ENCODE data around the gene XYLT1.
"Not testable (repeated sequence)": the region's sequence is repeated elsewhere in the genome, so short reads cannot be mapped to it uniquely, and the experiment has no call there.

Gene XYLT1

GRCh38 chr16:17488506-17488905, 17.7 kb upstream of the XYLT1 start:
- no peak for DNase-seq (ENCODE audit: low read depth in 2 of 3, low spot score in 2 of 3)

DNA sequence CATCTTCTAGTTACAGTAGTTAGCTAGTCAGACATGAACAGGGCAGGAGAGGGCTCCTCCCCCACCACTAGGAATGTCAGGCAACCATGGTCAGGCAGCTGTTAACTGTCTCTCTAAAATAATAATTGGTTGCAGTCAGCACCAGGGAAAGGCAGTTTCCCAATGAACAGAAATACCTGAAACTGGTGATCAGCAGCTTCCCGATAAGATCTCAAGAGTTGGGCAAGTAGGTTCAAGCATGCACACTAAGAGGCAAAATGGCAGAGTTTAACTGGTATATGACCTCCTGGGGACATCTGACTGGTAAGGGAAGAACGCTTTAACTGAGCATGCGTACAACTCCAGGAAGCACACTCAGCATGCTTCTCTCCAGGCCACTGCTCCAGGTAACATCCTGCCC, 12.6 kb upstream of the XYLT1 start:
- no peak for DNase-seq (ENCODE audit: low read depth in 2 of 3, low spot score in 2 of 3)

DNA sequence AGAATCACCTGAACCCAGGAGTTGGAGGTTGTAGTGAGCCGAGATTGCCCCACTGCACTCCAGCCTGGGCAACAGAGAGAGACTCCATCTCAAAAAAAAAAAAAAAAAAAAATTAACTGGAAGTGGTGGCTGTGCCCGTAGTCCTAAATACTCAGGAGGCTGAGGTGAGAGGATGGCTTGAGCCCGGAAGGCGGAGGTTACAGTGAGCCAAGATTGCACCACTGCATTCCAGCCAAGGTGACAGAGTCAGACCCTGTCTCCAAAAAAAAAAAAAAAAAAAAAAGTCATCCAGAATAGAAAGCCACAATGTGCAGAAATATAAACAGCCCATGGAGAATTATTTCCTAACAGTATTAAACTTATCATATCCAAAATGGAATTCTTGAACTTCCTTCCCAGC, 11.6 kb upstream of the XYLT1 start:
- DNase-seq (ENCODE audit: low read depth in 2 of 3, low spot score in 2 of 3) = not testable (repeated sequence)

- DNase-seq (ENCODE audit: low read depth in 2 of 3, low spot score in 2 of 3) = no peak
Measured at GRCh38 chr16:17481736-17482135, 11.0 kb upstream of the XYLT1 start.

- DNase-seq (ENCODE audit: low read depth in 2 of 3, low spot score in 2 of 3) = not testable (repeated sequence)
Measured at GRCh38 chr16:17477260-17477545, 6.4 kb upstream of the XYLT1 start.

DNA sequence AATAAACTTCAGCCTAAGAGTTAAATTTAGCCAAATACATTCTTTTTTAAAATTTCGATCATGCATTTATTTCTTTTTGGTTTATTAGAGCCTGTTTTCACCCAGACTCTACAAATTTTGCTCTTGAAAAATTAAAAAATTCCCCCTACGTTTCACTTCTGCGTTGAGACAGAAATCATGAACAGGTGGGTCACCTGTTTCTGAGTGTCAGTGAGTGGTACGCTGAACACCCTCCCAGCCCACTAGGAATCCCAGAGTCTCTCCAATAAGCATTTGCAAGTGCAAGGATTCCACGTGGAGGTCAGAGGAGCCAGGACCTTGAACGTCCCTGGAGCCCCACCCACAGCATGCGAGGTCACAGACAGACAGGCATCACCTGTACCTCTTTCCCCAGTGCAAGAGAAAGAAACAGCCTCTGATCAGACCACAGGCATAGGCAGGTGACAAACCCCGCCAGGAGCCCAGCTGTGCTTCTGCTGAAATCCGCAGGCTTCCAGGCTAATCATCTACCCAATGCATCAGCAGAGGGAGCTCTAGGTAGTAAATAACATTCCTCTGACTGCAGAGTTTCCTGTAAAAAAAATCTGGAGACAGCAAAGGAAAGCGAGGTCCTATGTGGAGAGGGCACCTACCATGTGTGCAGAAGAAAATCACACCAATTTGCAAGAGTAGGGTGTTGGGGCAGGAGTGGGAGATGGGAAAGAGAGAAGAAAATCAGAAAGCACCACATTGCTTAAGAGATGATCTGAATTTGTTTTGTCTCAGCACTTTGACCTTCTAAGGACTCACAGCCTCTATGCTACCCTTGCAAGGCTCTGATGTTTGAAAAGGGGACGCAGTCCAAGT, 5.9 kb upstream of the XYLT1 start:
- DNase-seq (ENCODE audit: low read depth in 2 of 3, low spot score in 2 of 3) = no peak

DNA sequence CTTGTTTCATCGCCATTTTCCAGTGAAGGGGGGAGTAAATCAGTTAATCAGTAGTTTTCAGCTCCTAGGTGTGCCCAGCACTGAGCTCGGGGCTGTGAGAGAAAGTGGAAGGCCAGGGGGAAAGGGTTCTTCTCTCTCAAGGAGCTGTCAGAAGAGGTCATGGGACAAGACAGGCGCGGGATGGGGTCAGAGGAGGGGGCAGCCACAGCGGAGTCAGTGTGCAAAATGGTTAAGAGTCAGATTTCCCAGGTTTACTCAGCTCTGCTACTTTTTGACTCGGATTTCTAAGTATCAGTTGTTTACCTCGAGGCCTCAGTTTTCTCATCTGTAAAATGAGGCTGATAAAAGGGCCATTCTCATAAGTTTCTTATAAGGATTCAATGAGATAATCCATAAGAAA, 4.3 kb upstream of the XYLT1 start:
- DNase-seq (ENCODE audit: low read depth in 2 of 3, low spot score in 2 of 3) = no peak

GRCh38 chr16:17474572-17474971, 3.8 kb upstream of the XYLT1 start:
- no peak for DNase-seq (ENCODE audit: low read depth in 2 of 3, low spot score in 2 of 3)

DNA sequence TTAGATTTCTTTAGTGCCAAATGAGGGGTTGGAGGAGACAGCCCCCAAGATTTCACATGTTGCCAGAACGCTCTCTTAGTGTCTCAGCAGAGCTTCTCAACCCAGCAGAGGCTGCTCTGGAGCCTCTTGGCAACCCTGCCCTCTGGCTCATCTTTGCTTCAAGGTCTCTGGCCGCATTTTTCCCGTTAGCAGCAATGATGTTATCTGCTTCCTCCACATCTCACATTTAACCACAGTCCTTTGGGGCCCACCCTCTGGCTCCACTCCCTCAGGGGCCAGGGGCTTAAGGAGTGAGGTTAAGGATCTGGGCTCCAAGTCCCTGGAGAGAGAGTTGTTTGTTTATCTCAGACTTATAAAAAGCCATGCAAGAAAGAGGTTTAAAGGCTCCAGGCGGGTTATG, 3.3 kb upstream of the XYLT1 start:
- DNase-seq (ENCODE audit: low read depth in 2 of 3, low spot score in 2 of 3) = no peak

DNA sequence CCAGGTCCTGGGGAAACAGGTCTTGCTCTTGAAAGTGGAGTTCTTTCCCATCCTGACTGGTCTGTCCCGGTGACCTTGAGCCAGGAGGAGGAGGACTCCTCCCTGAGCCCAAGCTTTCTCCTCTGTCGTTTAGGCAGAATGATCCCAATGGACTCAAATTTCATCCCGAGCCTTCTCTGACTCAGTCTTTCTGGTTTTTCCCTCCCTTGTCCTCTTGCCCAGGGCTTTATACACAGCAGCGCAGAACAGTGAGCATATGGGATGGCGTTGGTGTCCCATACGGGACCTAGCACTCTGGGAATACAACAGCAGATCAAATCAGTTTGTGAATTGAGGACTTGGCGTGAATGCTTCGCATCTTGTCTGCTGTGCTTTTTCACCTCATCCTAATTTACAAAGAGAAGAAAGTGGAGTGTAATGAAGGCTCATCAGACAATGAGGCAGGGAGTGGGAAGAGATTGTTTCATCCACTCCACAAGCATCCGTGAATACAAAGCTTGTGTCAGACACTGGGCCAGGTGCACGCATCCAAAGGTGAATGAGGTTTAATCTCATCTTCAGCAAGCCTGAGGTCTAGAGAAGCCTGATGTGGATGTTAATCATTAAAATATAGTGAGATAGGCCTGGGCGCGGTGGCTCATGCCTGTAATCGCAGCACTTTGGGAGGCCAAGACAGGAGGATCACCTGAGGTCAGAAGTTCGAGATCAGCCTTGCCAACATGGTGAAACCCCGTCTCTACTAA, 1.1 kb upstream of the XYLT1 start:
- DNase-seq (ENCODE audit: low read depth in 2 of 3, low spot score in 2 of 3) = no peak

GRCh38 chr16:17470182-17470907, 415 bp downstream of the XYLT1 start:
- DNase-seq (ENCODE audit: low read depth in 2 of 3, low spot score in 2 of 3) = no peak

DNA sequence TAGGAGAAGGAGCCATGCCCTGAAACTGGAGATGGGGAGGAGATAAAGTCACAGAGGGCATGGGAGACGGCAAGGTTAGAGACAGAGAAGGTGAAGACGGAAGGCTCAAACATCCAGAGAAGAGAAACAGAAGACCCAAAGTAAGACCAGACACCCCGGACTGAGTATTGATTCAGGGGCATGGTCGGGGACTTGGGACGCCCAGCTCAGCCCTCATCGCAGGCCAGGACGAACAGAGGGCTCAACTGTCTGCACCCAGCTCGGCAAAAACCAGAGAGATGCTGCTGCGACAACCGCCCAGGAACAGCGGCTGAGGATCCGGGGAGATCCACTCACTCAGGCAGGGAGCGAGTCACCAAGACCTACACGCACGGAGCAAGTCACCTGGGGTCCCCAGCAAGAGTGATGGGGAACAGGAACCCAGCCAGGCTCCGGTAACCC, 999 bp downstream of the XYLT1 start:
- DNase-seq (ENCODE audit: low read depth in 2 of 3, low spot score in 2 of 3) = no peak

DNA sequence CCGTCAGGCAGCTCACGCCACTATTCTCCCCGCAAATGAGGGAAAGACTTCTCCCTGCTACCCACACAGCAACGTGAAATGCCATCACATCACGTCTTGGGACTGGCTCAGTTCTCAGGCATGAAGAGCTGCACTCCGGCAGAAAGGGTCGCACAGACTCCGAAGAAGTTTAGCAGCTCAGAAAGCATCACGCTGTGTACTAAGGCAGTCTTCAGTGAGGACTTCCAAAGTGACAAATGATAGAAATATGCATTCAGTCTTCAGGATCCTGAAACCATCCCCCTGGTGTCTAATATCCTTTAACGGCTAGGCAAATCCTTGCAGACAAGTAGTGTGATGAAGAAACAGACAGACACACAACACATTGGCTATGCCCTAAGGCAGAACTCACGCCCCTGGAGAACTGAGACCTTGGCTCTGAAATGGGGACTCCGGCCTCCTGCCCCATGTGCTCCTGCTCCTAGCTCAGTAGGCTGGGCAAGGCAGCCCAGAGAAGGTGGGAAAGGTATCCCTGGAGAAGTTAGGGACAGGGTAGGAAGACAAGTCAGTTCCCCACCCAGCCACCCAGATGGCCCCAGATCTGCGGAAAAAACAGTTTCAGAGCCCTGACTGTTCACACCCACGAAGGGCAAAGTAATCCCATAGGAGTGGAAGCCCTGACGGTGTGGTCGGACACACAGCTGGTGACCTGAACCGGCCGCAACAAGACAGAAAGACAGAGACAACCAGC, 1.6 kb downstream of the XYLT1 start:
- no peak for DNase-seq (ENCODE audit: low read depth in 2 of 3, low spot score in 2 of 3)

DNA sequence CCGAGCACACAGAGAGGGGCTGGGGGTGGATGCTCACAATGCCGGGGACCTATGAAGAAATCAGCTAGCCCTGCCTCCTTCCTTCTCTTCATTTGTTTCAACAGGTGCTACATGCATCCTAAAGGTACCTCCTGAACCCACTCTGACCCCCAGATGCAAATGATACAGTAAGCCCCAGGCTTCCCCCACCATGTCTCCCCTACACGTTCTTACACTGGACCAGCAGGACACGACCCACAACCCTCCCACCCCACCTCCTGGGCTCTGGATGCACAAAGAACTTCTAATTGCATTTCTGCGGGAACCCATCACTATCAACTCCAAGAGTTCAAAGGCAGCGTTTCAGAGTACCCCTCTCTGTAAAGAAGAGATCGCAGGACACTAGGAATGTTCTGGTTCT, 2.1 kb downstream of the XYLT1 start:
- no peak for DNase-seq (ENCODE audit: low read depth in 2 of 3, low spot score in 2 of 3)

- no peak for DNase-seq (ENCODE audit: low read depth in 2 of 3, low spot score in 2 of 3)
Measured at GRCh38 chr16:17467923-17468540, 2.7 kb downstream of the XYLT1 start.

- no peak for DNase-seq (ENCODE audit: low read depth in 2 of 3, low spot score in 2 of 3)
Measured at GRCh38 chr16:17466876-17467275, 3.9 kb downstream of the XYLT1 start.

DNA sequence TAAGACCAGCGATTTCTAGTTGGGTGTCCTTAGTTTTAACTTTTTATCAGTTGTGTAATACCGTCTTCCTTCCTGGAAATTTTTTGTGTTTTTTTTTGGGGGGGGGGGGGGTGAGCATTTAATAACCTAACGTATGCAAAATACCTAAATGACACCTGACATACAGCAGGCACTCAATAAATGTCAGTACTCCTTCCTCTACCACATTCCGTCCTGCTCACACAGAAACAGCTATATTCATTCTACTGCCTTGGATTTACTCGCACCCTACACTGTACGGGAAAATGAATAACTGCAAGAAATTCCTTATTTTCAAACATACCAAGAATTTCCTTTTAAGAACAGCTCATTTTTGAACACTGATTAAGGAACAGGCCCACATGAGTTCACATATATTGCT, 5.3 kb downstream of the XYLT1 start:
- DNase-seq (ENCODE audit: low read depth in 2 of 3, low spot score in 2 of 3) = no peak

DNA sequence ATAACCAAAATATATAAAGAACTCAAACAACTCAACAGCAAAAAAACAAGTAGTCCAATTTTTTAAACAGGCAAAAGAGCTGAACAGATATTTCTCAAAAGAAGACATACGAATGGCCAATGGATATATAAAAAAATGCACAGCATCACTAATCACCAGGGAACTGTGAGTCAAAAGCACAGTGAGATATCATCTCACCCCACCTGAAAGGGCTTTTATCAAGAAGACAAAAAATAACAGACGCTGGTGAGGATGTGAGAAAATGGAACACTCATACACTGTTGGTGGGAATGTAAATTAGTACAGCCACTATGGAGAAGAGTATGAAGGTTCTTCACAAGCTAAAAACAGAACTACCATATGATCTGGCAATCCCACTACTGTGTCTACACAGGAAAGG, 7.4 kb downstream of the XYLT1 start:
- DNase-seq (ENCODE audit: low read depth in 2 of 3, low spot score in 2 of 3) = no peak

DNA sequence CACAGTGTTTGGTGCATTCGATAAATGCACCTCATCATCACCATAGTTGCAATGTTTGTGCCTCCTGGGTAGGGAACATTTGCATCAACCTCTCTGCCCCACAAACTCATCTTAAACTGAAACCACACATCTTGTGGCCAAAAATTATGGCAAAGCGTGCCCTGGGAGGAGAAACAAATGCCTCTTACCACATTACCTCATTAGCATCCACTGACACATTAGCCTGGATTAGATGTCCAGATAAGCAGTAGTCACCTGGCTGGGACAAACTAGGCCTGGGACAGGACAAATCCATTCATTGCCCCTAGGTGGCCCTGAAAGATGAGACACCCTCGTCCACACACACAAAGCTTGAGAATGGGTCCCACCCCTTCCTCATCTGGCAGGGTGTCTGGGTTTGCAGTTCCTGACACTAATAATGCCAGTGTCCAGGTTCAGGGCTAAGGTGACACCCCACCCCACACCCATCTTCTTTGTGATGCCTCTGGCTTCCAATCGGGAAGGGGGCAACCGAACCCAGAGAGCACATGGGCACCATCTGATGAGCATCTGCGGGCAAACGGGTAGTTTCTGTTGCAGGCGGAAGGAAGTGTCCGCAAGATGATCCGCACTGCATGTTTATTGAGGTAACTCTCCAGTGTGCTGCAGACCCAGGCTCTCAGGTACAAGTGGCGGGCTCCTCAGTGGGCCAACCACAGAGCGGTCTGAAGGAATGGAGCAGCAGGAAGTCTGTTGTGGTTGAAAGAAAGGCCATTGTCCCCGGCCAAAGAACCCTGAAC, 8.6 kb downstream of the XYLT1 start:
- DNase-seq (ENCODE audit: low read depth in 2 of 3, low spot score in 2 of 3) = no peak

- DNase-seq (ENCODE audit: low read depth in 2 of 3, low spot score in 2 of 3) = no peak
Measured at GRCh38 chr16:17460890-17461289, 9.9 kb downstream of the XYLT1 start.

All from activated CD8-positive, alpha-beta memory T cell treated with anti-CD3 and anti-CD28 coated beads for 48 hours (primary cell).